ENCODE data around the gene PTTG1IP2.

PTTG1IP2 gene

GRCh38 chr7:90502539-90502938 lies 33.1 kb downstream of the PTTG1IP2 start:
- Mint-ChIP-seq H3K36me3 (no peaks in the 10 kb centered on the region), H3K27me3 (no peaks in the 10 kb centered on the region), H3K4me1 (no peaks in the 10 kb centered on the region), H3K27ac (no peak overlapping the region), H3K9me3 (no peaks in the 10 kb centered on the region), H3K4me3 (no peak overlapping the region)
- DNase-seq = no peak
- no peak for ATAC-seq (replicated peaks)

- ATAC-seq (replicated peaks) (no peak), DNase-seq (no peak)
- no peaks in the 10 kb centered on the region for H3K9me3 Mint-ChIP-seq
- H3K4me3 Mint-ChIP-seq = no peak overlapping the region
- no peaks in the 10 kb centered on the region for H3K27me3 Mint-ChIP-seq
- no peaks in the 10 kb centered on the region for H3K4me1 Mint-ChIP-seq
- H3K27ac Mint-ChIP-seq = no peak overlapping the region
- H3K36me3 Mint-ChIP-seq = no peaks in the 10 kb centered on the region
Observed at GRCh38 chr7:90503367-90503766, 33.9 kb downstream of the PTTG1IP2 start.

GRCh38 chr7:90507692-90508091 lies 38.3 kb downstream of the PTTG1IP2 start:
- DNase-seq (no peak), ATAC-seq (replicated peaks) (no peak)
- H3K4me3 Mint-ChIP-seq = no peak overlapping the region
- no peaks in the 10 kb centered on the region for H3K36me3 Mint-ChIP-seq
- no peaks in the 10 kb centered on the region for H3K4me1 Mint-ChIP-seq
- H3K27me3 Mint-ChIP-seq = no peaks in the 10 kb centered on the region
- H3K9me3 Mint-ChIP-seq = no peaks in the 10 kb centered on the region
- no peak overlapping the region for H3K27ac Mint-ChIP-seq

- ATAC-seq (replicated peaks) (no peak), DNase-seq (no peak)
- Mint-ChIP-seq H3K27me3 (no peaks in the 10 kb centered on the region), H3K4me1 (no peaks in the 10 kb centered on the region), H3K4me3 (no peak overlapping the region), H3K27ac (no peak overlapping the region), H3K9me3 (no peaks in the 10 kb centered on the region), H3K36me3 (no peaks in the 10 kb centered on the region)
Observed at GRCh38 chr7:90511776-90512175, 42.3 kb downstream of the PTTG1IP2 start.

- Mint-ChIP-seq H3K27me3 (no peaks in the 10 kb centered on the region), H3K9me3 (no peaks in the 10 kb centered on the region)
- no peak for DNase-seq
Observed at GRCh38 chr7:90512821-90513254, 43.4 kb downstream of the PTTG1IP2 start.

GRCh38 chr7:90516257-90516656 lies 46.8 kb downstream of the PTTG1IP2 start:
- ATAC-seq (replicated peaks) (no peak), DNase-seq (no peak)
- H3K4me3 Mint-ChIP-seq = no peak overlapping the region
- H3K9me3 Mint-ChIP-seq = no peaks in the 10 kb centered on the region
- H3K27me3 Mint-ChIP-seq = no peaks in the 10 kb centered on the region
- H3K36me3 Mint-ChIP-seq = no peaks in the 10 kb centered on the region
- no peaks in the 10 kb centered on the region for H3K4me1 Mint-ChIP-seq
- H3K27ac Mint-ChIP-seq = no peak overlapping the region

More at GRCh38 chr7:90512821-90513254, 43.4 kb downstream of the PTTG1IP2 start:
- Mint-ChIP-seq H3K4me1 (no peaks in the 10 kb centered on the region), H3K4me3 (no peak overlapping the region), H3K27ac (no peak overlapping the region), H3K36me3 (no peaks in the 10 kb centered on the region)
- ATAC-seq (replicated peaks) = no peak

- H3K27ac Mint-ChIP-seq = no peak overlapping the region
- no peak for ATAC-seq (replicated peaks)
- H3K9me3 Mint-ChIP-seq = no peaks in the 10 kb centered on the region
- H3K4me3 Mint-ChIP-seq = no peak overlapping the region
- no peaks in the 10 kb centered on the region for H3K36me3 Mint-ChIP-seq
- DNase-seq = no peak
- H3K27me3 Mint-ChIP-seq = no peaks in the 10 kb centered on the region
- no peaks in the 10 kb centered on the region for H3K4me1 Mint-ChIP-seq
Observed at GRCh38 chr7:90518630-90519029, 49.2 kb downstream of the PTTG1IP2 start.

- H3K27me3 Mint-ChIP-seq = no peaks in the 10 kb centered on the region
- no peak overlapping the region for H3K4me3 Mint-ChIP-seq
- H3K9me3 Mint-ChIP-seq = no peaks in the 10 kb centered on the region
- ATAC-seq (replicated peaks) (no peak), DNase-seq (no peak)
- H3K4me1 Mint-ChIP-seq = no peaks in the 10 kb centered on the region
- H3K36me3 Mint-ChIP-seq = no peaks in the 10 kb centered on the region
- no peak overlapping the region for H3K27ac Mint-ChIP-seq
Observed at GRCh38 chr7:90520484-90520883, 51.0 kb downstream of the PTTG1IP2 start.

GRCh38 chr7:90530263-90530662 lies 60.8 kb downstream of the PTTG1IP2 start:
- Mint-ChIP-seq H3K27ac (no peak overlapping the region), H3K36me3 (peaks cover 0 to 3% of the 10 kb centered on the region in 2 donors), H3K4me3 (no peak overlapping the region), H3K27me3 (peaks cover 12% of the 10 kb centered on the region in 2 donors), H3K4me1 (peaks cover 4 to 7% of the 10 kb centered on the region in 2 donors), H3K9me3 (peaks cover 0 to 2% of the 10 kb centered on the region in 2 donors)
- DNase-seq (no peak), ATAC-seq (replicated peaks) (peak; percentile 39 to 57)

GRCh38 chr7:90532231-90532929 lies 62.9 kb downstream of the PTTG1IP2 start:
- ATAC-seq (replicated peaks) (peak; percentile 62 to 74), DNase-seq (no peak)
- Mint-ChIP-seq H3K36me3 (no peaks in the 10 kb centered on the region), H3K4me3 (no peak overlapping the region), H3K9me3 (no peaks in the 10 kb centered on the region), H3K27ac (no peak overlapping the region), H3K4me1 (peaks cover 10 to 18% of the 10 kb centered on the region in 2 donors), H3K27me3 (peaks cover 12% of the 10 kb centered on the region in 2 donors)

- ATAC-seq (replicated peaks) = peak; percentile 95
- Mint-ChIP-seq H3K27me3 (peaks cover 4 to 6% of the 10 kb centered on the region in 2 donors), H3K36me3 (no peaks in the 10 kb centered on the region), H3K4me1 (peaks cover 10 to 18% of the 10 kb centered on the region in 2 donors), H3K9me3 (no peaks in the 10 kb centered on the region), H3K4me3 (peak overlapping the region in 1 of 2 donors; percentile 51), H3K27ac (peak overlapping the region; percentile 90)
- DNase-seq = peak; percentile 13
Observed at GRCh38 chr7:90536449-90536848, 67.0 kb downstream of the PTTG1IP2 start.

GRCh38 chr7:90538405-90538804 lies 69.0 kb downstream of the PTTG1IP2 start:
- no peak overlapping the region for H3K27ac Mint-ChIP-seq
- ATAC-seq (replicated peaks) (no peak), DNase-seq (no peak)
- H3K4me1 Mint-ChIP-seq = peaks cover 9 to 10% of the 10 kb centered on the region in 2 donors
- no peaks in the 10 kb centered on the region for H3K36me3 Mint-ChIP-seq
- H3K9me3 Mint-ChIP-seq = no peaks in the 10 kb centered on the region
- peaks cover 4 to 6% of the 10 kb centered on the region in 2 donors for H3K27me3 Mint-ChIP-seq
- no peak overlapping the region for H3K4me3 Mint-ChIP-seq

- DNase-seq (no peak), ATAC-seq (replicated peaks) (no peak)
- Mint-ChIP-seq H3K36me3 (no peaks in the 10 kb centered on the region), H3K27ac (no peak overlapping the region), H3K9me3 (no peaks in the 10 kb centered on the region), H3K27me3 (peaks cover 4 to 6% of the 10 kb centered on the region in 2 donors), H3K4me3 (no peak overlapping the region), H3K4me1 (peaks cover 7 to 10% of the 10 kb centered on the region in 2 donors)
Observed at GRCh38 chr7:90540406-90540805, 71.0 kb downstream of the PTTG1IP2 start.

- H3K9me3 Mint-ChIP-seq = no peaks in the 10 kb centered on the region
- peaks cover 0 to 1% of the 10 kb centered on the region in 2 donors for H3K36me3 Mint-ChIP-seq
- no peak for ATAC-seq (replicated peaks)
- no peak for DNase-seq
- no peak overlapping the region for H3K4me3 Mint-ChIP-seq
- H3K27ac Mint-ChIP-seq = no peak overlapping the region
- H3K27me3 Mint-ChIP-seq = no peaks in the 10 kb centered on the region
- H3K4me1 Mint-ChIP-seq = peaks cover 4 to 9% of the 10 kb centered on the region in 2 donors
Observed at GRCh38 chr7:90551036-90551435, 81.6 kb downstream of the PTTG1IP2 start.

GRCh38 chr7:90552521-90552920 lies 83.1 kb downstream of the PTTG1IP2 start:
- Mint-ChIP-seq H3K27me3 (no peaks in the 10 kb centered on the region), H3K36me3 (no peaks in the 10 kb centered on the region), H3K4me3 (no peak overlapping the region), H3K9me3 (peaks cover 0 to 2% of the 10 kb centered on the region in 2 donors), H3K27ac (no peak overlapping the region), H3K4me1 (peaks cover 1 to 4% of the 10 kb centered on the region in 2 donors)
- ATAC-seq (replicated peaks) (peak; percentile 38 to 55), DNase-seq (no peak)
